HG02938 (cell line): Measurements from ENCODE around the gene POFUT2.

Experiments used
- ATAC-seq: cut with Tn5 transposase; IDR thresholded peaks from one replicate; pipeline ENCODE4 v1.9.1; 2021; ENCODE audit warnings: mild to moderate bottlenecking, moderate library complexity; ENCODE audit not compliant: unreplicated experiment

Gene POFUT2

DNA sequence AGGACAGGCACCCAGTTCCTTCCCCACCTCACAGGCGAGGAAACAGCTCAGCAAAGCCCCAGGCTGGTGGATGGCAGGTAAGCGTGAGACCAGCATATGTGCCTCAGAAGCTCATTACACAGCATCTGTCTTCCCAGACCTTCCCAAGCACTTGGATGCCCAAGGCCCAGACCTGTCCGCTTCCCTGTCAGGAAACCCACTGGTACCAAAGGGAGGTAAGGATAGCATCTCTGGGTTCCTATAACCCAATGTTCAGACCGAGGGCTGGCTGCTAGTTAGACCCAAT is 3.3 kb downstream of the POFUT2 start:
- no peak for ATAC-seq

DNA sequence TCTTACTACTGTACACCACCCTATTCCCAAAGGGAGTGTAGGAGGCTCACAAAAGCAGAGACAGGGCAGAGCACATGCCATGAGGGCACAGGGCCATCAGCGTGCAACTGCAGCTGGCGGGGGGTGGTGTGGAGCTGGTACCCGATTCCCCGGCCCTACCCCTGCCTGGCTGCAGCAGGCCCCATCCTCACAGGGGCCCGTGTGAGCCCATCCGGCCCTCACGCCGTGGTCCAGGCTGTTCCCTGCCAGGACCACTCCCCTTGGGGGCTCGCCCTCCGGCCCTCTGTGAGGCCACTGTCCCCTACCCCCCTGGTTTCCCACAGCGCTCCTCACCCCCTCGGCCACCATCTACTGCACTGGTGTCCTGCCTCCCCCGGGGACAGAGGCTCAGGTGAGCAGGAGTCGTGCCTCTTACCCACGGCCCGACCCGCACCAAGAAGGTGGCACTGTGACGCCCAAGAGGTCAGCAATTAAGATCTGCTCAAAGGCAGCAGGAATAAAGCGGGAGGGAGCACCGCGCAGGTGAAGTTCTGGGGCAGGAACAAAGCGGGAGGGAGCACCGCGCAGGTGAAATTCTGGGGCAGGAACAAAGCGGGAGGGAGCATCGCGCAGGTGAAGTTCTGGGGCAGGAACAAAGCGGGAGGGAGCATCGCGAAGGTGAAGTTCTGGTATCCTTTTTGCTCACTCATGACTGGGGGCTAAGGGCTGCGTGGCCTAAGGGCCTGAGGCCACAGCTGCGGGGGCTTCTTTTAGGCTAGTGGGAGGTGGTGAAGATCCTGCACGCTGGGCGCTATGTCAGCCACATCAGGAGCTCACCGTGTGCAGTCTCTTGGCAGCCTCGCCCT is 3.9 kb downstream of the POFUT2 start:
- ATAC-seq: no peak

GRCh38 chr21:45283035-45283610 is 4.6 kb downstream of the POFUT2 start:
- no peak for ATAC-seq

- no peak for ATAC-seq
Measured at GRCh38 chr21:45282283-45283034, 5.2 kb downstream of the POFUT2 start.

DNA sequence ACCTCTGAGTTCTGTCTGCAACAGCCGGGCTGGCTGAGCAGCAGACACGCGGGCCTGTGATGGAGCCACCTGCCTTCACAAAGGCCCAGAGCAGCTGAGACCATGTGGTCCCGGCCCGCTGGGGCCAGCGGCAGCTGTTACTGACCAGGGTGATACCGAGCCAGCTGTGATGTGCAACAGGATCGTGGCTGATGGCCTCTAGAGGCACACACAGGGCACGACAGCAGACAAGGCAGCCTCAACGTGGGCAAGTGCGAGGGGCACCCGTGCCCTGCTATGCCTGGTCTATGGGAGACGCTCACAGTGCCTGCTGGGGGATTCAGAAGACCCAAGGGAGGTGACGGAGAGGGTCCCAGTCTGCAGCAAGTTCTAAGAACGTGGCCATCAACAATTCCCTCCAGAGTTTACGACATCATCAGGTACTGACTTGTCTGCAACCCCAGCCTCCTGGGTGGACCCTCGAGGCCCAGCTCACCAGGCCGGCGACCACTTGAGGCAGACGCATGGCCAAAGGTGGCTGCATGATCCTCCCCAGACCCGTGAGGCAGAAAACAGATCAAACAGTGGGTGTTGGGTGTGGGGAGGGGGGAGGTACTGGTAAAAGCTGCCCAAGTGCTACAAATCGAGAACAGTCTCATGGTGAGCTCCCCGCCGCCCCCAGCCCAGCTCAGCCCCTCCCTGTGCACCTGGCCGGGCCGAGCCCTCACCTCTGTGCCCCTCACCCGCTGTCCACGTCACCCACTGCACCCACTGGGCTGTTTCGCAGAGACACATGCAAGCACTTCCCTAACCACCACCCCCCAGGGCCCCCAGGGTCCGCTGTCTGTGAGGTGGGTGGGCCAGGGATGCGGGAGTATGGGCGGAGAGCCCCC is 6.0 kb downstream of the POFUT2 start:
- no peak for ATAC-seq

- no peak for ATAC-seq
Measured at GRCh38 chr21:45280969-45281368, 6.7 kb downstream of the POFUT2 start.

DNA sequence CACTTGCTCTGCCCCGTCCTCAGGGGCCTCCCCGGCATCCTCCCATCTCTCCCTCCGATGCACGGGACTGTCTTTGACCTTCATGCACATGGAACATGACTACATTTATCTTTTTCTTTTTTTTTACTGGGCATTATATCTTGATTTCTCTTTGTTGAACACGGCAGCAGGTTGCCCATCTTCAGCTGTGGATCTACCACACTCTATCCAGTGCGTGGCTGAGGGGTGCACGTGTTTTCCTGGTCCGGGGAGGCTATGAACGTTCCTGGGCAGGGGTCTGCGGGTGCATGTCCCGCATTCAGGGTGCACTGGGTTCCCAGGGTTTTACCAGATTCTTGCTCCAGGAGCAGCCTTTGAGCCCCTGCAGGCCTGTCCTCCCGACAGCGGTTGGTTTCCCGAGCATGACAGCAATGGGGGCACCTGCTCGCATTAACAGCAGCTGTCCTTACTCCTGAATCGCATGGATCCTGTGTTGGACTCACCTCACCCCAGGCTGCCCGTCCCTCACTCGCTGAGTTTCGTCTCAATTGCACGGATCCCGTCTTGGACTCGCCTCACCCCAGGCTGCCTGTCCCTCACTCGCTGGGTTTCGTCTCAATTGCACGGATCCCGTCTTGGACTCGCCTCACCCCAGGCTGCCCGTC is 7.4 kb downstream of the POFUT2 start:
- ATAC-seq: no peak

DNA sequence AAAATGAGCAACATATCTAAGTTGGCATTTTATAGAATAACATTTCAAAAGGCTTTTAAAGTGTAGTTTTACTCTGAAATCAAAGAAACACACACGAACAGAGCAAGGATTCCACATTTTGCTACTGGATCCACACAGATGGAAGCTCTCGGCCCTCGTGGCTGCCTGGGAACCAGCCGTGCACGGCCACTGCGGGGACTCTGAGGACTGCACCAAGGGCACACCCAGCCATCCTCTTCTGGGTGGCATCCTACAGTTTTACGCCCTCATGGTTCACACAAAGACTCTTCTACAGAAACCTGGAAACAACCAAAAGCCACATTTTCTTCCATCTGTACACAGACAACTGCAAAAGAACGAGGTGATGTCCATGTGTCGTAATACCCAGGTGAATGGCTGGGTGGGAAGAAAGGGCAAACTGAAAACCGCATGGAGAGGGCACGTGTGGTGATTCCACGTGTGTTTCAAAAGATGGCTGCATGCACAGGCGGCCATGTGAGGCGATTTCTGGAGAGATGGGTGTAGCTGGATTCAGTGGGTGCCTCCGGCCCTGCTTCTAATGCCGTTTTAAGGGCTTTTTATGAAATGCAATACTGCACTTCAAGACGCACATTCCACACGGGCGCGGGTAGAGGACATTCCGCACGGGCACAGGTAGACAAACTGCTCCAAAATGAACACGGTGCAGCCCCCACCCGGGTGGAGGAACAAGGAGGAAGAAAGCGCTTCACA is 8.1 kb downstream of the POFUT2 start:
- ATAC-seq: no peak

DNA sequence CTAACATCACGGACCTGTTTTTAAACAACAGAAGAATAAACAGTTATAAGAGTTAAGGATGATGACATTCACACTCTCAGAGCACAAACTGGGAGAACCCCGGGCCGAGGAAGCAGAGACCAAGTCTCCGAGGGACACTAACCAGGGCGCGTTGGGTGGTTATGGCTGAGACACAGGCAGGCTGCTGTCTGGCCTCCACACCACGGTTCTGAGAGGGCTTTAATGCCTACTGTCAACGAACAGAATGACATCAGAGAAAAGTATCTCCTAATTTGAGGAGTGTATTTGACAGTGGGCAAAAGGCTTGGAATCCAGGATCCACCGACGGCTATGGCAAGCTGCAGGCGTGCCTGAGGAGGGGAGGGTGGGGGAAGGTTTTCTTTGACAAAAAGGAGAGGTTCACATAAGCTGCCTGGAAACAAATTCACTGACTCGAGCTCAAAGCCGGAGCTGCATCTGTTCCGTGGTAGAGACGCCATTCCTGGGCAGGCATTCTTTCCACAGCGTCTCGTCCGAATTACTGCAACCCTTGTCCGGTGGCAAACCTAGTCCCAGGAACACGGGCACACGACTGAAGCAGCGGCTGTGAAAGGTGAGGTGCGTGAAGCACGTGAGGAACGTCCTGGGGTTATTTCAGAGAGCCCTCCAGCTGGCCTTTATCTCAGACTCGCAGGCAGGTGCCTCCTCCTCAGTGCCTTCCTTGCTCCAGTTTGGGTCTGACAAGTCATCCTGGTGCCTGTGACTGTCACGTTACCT is 9.4 kb downstream of the POFUT2 start:
- no peak for ATAC-seq

DNA sequence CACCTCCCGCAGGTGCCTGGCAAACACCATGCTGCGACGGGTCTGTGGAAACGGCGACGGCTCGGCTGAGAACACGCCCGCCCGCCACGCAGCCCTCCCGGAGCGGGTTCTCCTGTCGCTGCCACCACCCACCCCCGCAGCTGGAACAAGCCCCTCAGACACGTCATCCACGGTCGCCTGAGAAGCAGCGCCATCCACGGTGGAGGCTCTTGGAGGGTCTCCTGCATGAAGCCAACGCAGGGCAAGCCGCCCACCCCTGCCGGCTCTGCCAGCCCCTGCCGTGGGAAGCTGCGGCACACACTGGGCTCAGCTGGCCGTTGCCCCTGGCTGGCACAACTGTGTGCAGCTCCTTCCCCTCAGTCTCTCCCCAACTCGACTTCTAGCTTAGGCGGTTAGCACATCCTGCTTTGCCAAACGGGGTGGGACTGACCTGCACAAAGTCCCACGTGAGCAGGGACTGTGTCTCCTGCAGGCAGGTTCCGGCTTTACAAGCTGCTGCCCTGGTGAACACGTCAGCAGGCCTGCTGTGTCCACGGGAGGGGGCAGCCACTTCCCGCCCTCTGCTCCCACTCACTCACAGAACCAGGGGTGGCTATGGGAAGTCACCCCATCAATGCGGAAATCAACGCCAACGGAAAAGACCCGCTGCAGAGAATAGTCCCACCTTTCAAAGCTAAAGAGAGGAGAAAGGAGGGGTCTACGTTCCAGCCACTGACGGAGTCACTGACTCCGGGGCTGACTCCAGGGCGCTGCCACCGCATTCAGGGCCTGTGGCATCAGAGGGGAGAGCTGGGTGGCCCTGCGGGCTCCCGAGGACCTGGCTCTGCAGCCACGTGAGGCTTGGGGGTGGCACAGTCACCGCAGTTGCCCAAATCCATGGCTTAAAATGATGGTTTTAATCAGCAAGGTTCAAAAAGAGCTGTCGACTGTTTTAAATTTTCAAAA is 10.3 kb downstream of the POFUT2 start:
- no peak for ATAC-seq

DNA sequence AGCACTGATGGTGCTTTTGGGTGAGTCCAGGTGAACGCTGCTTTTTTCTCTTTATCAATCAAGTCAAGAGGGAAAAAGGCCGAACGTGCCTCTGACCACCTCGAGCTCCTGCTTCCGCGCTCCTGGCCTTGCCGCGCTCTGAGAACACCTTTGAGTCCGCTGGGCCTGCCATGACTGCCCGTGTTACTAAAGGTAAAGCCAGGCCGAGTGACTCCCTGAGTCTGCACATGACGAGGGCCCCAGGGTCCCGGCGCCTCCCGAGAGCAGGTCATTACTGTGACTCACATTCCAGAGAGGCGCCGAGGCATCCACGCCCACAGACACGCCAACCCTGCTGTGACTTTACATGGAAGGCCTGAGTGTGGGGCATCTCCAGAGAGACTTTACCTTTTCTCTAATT is 11.1 kb downstream of the POFUT2 start:
- no peak for ATAC-seq

DNA sequence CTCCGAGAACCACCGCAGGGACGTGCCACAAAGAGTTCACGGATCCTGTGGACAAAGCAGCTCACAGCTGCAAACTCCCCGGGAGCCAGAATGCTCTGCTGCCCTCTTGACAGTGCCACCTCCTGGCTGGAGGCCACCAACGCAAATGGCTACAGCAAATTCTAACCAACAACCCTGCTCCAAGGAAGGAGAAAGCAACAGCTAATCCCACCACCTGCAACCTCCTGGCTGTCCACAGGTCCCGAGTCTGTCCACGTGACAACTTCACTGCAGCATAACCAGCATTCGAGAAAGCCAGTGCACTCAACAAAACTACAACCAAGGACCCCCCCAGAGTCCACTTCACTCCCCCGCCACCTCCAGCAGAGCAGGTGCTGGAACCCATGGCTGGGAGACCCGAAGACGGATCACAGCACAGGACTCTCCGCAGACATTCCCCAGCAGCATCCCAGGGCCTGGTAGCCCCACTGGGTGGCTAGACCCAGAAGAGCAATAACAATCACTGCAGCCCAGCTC is 17.3 kb downstream of the POFUT2 start:
- ATAC-seq: no peak

DNA sequence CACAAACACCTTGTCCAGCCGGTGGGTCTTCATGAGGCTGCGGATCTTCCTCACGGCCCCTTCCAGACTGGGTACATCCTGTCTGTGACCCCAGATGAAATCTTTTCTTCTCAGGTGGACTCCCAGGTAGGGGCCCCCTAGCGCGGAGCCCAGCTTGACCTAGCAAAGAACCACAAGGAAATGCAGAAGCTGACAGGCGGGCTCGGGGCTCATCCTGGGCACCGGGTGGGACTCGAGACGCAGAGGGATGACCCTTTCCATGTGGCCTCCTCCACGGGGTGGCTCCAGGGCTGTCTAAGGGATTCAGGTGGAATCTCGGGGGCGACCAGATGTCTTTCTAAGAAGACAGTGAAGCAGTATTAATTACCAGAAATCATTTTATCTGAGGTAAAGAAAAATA is 17.8 kb downstream of the POFUT2 start:
- ATAC-seq: no peak

DNA sequence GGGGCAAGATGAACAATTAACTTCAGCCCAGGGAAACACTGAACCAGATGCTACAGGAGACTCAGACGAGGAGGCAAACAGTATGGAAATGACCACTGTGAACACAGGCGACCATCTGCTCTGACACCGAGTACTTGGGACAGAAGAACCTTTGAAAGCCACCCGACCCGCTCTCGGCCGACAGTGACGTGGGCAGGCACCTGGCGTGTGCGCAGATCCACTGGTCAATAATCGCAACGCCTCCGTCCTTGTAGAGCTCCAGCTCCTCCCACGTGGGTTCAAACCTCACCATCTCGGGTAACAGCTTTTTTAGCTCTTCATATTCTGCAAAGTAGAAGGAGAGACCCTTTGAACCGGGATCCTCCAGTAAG is 20.3 kb downstream of the POFUT2 start:
- ATAC-seq: no peak

DNA sequence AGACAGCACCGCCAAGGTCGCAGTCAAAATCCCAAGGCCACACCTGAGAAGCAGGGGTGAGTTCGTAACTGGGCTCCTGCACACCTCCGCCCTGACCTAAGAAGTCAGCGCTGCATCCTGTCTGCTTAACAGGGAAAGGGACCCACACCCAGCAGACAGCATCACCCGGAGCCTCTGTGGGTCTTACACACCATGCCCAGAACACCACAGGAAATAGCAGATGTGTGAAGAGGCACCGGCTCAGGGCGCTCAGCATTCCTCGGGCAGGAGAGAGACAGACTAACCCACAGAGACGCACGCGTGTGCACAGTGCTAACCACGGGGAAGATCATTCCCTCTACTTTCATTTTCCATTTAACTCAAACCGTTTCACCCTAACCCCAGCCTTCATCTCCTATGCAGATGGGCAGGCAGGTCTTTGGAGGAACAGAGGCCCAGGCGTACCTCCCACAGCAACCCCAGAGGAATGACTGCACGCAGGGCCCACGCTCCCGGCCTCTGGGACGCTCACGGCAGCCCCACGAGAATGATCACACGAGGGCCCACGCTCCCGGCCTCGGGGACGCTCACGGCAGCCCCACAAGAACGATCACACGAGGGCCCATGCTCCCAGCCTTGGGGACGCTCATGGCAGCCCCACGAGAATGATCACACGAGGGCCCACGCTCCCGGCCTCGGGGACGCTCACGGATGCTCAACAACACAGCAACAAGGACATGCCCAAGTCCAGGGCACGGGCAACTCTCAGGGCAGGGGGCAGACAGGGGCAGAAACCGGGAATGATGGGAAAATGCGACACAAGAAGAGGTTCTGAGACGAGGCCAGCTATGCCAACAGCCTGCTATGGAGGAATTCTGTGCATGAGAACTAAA is 20.9 kb downstream of the POFUT2 start:
- ATAC-seq: no peak

DNA sequence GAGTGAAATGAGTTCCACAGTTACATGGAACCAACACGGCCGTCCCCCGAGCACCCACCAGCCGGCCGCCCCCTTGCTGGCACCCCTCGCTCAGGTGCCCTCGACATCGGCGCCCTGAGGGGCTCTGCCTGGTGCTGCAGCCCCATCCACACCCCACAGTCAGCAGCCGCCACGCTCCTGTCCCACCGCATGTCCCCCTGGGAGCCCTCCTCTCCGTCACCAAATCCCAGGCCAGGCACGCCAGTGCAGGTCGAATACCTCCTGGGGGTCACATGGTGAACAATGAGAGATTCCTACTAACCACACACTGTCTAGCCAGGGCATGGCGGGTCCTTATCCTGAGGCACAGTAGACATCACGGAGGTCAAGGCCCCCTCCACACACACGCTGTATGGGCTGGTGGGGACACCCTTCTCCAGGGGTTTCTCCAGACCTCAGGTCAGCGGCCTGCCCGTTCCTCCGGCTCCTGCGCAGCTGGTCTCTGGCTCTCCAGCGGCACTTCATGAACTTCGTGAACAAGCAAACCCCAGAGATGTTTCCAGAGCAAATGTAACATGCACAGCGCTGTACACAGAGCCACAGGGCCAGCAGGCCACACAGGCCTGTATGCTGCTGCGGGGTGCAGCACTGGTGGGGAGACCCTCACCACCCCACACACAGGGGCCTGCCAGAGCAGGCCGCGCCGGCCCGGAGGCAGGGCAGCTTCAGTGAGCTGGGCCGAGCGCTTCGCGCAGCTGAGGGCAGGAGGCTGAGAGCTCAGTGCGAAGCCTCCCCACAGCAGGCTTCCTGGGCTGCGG is 21.8 kb downstream of the POFUT2 start:
- no peak for ATAC-seq
